ENCODE measurements around the gene EXD2. TPM values are rescaled to one million over a fixed set of nuclear protein-coding genes. Genes with fewer than 3 reads are reported as not detected.

Gene EXD2
- total and polyA plus RNA-seq, 2 of the 13 experiments (the other 11 are each of a cell fraction or from before 2014, with no cell fraction given): 9.5 to 15.1 TPM

- no peak for ATAC-seq
- no peak for TF ChIP-seq USF2 (IDR thresholded peaks at IDR 0.05; ENCODE audit: low read depth, low read length)
- no peak for TF ChIP-seq USF2 (CRISPR knock-in tag; IDR thresholded peaks at IDR 0.05; ENCODE audit: borderline replicate concordance)
- no peak for TF ChIP-seq HNF4G (IDR thresholded peaks at IDR 0.05; ENCODE audit: borderline replicate concordance, low read depth, low read length)
- TF ChIP-seq HNF4G (CRISPR knock-in tag; IDR thresholded peaks at IDR 0.05; ENCODE audit: borderline replicate concordance, low read depth): no peak
- TF ChIP-seq MXD3 (CRISPR knock-in tag; IDR thresholded peaks at IDR 0.05): no peak
- no peak for TF ChIP-seq HMG20B (CRISPR knock-in tag; conservative IDR thresholded peaks at IDR 0.05)
- TF ChIP-seq, protein P1, sequence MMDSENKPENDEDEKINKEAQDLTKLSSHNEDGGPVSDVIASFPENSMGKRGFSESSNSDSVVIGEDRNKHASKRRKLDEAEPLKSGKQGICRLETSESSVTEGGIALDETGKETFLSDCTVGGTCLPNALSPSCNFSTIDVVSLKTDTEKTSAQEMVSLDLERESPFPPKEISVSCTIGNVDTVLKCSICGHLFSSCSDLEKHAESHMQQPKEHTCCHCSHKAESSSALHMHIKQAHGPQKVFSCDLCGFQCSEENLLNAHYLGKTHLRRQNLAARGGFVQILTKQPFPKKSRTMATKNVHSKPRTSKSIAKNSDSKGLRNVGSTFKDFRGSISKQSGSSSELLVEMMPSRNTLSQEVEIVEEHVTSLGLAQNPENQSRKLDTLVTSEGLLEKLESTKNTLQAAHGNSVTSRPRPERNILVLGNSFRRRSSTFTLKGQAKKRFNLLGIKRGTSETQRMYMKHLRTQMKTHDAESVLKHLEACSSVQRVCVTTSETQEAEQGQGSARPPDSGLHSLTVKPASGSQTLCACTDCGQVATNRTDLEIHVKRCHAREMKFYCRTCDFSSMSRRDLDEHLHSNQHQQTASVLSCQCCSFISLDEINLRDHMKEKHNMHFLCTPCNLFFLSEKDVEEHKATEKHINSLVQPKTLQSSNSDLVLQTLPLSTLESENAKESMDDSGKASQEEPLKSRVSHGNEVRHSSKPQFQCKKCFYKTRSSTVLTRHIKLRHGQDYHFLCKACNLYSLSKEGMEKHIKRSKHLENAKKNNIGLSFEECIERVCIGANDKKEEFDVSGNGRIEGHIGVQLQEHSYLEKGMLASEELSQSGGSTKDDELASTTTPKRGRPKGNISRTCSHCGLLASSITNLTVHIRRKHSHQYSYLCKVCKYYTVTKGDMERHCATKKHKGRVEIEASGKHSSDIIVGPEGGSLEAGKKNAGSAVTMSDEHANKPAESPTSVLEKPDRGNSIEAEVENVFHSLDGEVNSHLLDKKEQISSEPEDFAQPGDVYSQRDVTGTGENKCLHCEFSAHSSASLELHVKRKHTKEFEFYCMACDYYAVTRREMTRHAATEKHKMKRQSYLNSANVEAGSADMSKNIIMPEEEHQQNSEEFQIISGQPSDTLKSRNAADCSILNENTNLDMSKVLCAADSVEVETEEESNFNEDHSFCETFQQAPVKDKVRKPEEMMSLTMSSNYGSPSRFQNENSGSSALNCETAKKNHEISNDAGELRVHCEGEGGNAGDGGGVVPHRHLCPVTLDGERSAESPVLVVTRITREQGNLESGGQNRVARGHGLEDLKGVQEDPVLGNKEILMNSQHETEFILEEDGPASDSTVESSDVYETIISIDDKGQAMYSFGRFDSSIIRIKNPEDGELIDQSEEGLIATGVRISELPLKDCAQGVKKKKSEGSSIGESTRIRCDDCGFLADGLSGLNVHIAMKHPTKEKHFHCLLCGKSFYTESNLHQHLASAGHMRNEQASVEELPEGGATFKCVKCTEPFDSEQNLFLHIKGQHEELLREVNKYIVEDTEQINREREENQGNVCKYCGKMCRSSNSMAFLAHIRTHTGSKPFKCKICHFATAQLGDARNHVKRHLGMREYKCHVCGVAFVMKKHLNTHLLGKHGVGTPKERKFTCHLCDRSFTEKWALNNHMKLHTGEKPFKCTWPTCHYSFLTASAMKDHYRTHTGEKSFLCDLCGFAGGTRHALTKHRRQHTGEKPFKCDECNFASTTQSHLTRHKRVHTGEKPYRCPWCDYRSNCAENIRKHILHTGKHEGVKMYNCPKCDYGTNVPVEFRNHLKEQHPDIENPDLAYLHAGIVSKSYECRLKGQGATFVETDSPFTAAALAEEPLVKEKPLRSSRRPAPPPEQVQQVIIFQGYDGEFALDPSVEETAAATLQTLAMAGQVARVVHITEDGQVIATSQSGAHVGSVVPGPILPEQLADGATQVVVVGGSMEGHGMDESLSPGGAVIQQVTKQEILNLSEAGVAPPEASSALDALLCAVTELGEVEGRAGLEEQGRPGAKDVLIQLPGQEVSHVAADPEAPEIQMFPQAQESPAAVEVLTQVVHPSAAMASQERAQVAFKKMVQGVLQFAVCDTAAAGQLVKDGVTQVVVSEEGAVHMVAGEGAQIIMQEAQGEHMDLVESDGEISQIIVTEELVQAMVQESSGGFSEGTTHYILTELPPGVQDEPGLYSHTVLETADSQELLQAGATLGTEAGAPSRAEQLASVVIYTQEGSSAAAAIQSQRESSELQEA (CRISPR knock-in tag; IDR thresholded peaks at IDR 0.05; ENCODE audit: not compliant biosample characterization): no peak
- TF ChIP-seq ZBTB42 (CRISPR knock-in tag; IDR thresholded peaks at IDR 0.05): no peak
These were observed 97.8 kb downstream of the EXD2 start for GRCh38 chr14:69288956-69289705.

More at GRCh38 chr14:69288956-69289705, 97.8 kb downstream of the EXD2 start:
- intact Hi-C loops (cut with micrococcal nuclease; ENCODE audit: unreplicated experiment) (loop anchor here (1.0 kb wide), 1 partner anchor 47 kb away; no protein-coding TSS in a partner anchor), in situ Hi-C loops (cut with HindIII; ENCODE audit: extremely low pct_ligation_motif_present, low pct_unique_long_range_greater_than_20kb) (no loop called here)
- H4K20me1 ChIP-seq (ENCODE audit: insufficient read depth, low read length): no peaks in the 10 kb centered on the region
- H3K9ac ChIP-seq (ENCODE audit: insufficient read depth, low read depth, low read length): no peak overlapping the region
- H3K4me1 ChIP-seq (ENCODE audit: insufficient read depth, low read length): peaks cover 25% of the 10 kb centered on the region
- ChIA-PET CTCF (ENCODE audit: low intra/inter-chr PET ratio, low total read pairs) (no interaction called here), POLR2A (no interaction called here)
- DNase-seq (ENCODE audit: low spot score) (no peak), FAIRE-seq (no peak)
- H3K9me3 ChIP-seq (ENCODE audit: low read length): no peaks in the 10 kb centered on the region
- H2AFZ ChIP-seq (ENCODE audit: low read length): no peak overlapping the region
- H3K36me3 ChIP-seq (replicated peaks in 1 of 2; ENCODE audit: control insufficient read depth in 1 of 2, insufficient read depth in 2 of 2, low read length in 2 of 2): no peaks in the 10 kb centered on the region
- H3K79me2 ChIP-seq (ENCODE audit: insufficient read depth, low read length): no peaks in the 10 kb centered on the region
- no TSS peak for BruUV-seq (replicated peaks)
- H3K27me3 ChIP-seq (ENCODE audit: control insufficient read depth in 1 of 2, insufficient read depth in 2 of 2, low read length in 2 of 2): 0 out of 5 replicates have a peak, but pooled peaks cover 0 to 2% of the 10 kb centered on the region in 2 experiments
- H3K27ac ChIP-seq (ENCODE audit: extremely low read length, insufficient read depth, low read length): no peak overlapping the region
- no peak overlapping the region for H3K4me3 ChIP-seq (replicated peaks in 1 of 3; ENCODE audit: insufficient read depth in 1 of 3, low read depth in 2 of 3, low read length in 3 of 3)
- H3K4me2 ChIP-seq (ENCODE audit: low read depth, low read length): no peak overlapping the region
- 15% methylated on average over 8 of the region's 9 CpGs for WGBS (ENCODE audit: low lambda C conversion rate)

Data from HepG2 (cell line).